Gastroesophageal sphincter (tissue), 3 donors: ENCODE measurements around the gene SPG21.

ENCODE experiments used
- EP300 ChIP-seq: sonication (generic); formaldehyde crosslinking; IDR thresholded peaks from one replicate; pipeline ENCODE4 v1.6.1; 2017; ENCODE audit warnings: antibody characterized with exemption, mild to moderate bottlenecking
- POLR2A ChIP-seq, 2 donors: fragments of 450-650 bp; IDR thresholded peaks; one replicate each; pipeline ENCODE4 v1.6.1; 2017; ENCODE audit warnings: antibody characterized with exemption in 2 of 2, mild to moderate bottlenecking in 2 of 2, moderate library complexity in 1 of 2
- TF ChIP-seq, protein P1 (sequence below), 4 experiments: fragments of 200-600 bp in 2 of 4; fragments of 450-650 bp in 2 of 4; sonication (generic) in 1 of 4; IDR thresholded peaks; one replicate each; pipeline ENCODE4 v1.5.1; 2017 to 2019; ENCODE audit warnings: antibody characterized with exemption in 4 of 4, mild to moderate bottlenecking in 2 of 4, moderate library complexity in 2 of 4

DNA sequence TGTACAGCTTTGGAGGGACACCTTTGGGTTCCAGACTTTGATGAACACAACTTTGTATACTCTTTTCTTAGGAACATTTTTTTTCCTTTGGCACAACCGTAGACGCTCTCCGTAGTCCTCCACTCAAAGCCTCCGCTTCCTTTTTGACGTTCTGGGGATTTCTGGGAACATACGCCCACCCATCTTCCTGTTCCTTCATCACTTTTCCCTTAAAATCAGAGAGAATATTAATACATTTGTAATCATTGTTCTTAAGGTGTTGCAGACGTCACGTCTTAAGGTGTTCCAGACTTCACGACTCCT lies 405 bp upstream of the SPG21 start:
- TF ChIP-seq, protein P1, sequence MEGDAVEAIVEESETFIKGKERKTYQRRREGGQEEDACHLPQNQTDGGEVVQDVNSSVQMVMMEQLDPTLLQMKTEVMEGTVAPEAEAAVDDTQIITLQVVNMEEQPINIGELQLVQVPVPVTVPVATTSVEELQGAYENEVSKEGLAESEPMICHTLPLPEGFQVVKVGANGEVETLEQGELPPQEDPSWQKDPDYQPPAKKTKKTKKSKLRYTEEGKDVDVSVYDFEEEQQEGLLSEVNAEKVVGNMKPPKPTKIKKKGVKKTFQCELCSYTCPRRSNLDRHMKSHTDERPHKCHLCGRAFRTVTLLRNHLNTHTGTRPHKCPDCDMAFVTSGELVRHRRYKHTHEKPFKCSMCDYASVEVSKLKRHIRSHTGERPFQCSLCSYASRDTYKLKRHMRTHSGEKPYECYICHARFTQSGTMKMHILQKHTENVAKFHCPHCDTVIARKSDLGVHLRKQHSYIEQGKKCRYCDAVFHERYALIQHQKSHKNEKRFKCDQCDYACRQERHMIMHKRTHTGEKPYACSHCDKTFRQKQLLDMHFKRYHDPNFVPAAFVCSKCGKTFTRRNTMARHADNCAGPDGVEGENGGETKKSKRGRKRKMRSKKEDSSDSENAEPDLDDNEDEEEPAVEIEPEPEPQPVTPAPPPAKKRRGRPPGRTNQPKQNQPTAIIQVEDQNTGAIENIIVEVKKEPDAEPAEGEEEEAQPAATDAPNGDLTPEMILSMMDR (IDR thresholded peaks at IDR 0.05) = no peak
- TF ChIP-seq EP300 = no peak
- no peak for TF ChIP-seq POLR2A (IDR thresholded peaks at IDR 0.05)
